HG03103 (cell line): Measurements from ENCODE around the gene FAM83C.

Source experiments
- ATAC-seq: cut with Tn5 transposase; IDR thresholded peaks from one replicate; pipeline ENCODE4 v1.9.1; 2021; ENCODE audit warnings: low read depth; ENCODE audit not compliant: unreplicated experiment

Gene FAM83C

GRCh38 chr20:35240811-35241293 is 51.4 kb downstream of the FAM83C start:
- ATAC-seq: no peak

- ATAC-seq: no peak
These were observed 52.0 kb downstream of the FAM83C start for GRCh38 chr20:35240083-35240810.

GRCh38 chr20:35238735-35239134 is 53.5 kb downstream of the FAM83C start:
- no peak for ATAC-seq

GRCh38 chr20:35238170-35238569 is 54.1 kb downstream of the FAM83C start:
- ATAC-seq: no peak

GRCh38 chr20:35237486-35237885 is 54.7 kb downstream of the FAM83C start:
- no peak for ATAC-seq

GRCh38 chr20:35235881-35236280 is 56.3 kb downstream of the FAM83C start:
- no peak for ATAC-seq
